Heart left ventricle (tissue), 16 donors: Measurements from ENCODE around the gene CD226. TPM values are rescaled to one million over a fixed set of nuclear protein-coding genes. Genes with fewer than 3 reads are reported as not detected.

Experiments used
- ATAC-seq, 4 donors: fragments of 200-7000 bp; cut with Tn5 transposase; one replicate each; pipeline ENCODE4 v1.9.1; 2020 to 2022; ENCODE audit warnings: moderate library complexity in 4 of 4, mild to moderate bottlenecking in 3 of 4, moderate number of reproducible peaks in 1 of 4
- DNase-seq, 5 donors: peaks; one replicate each; pipeline ENCODE4 v3.0.0-alpha.2; 2020
- H3K27ac ChIP-seq, 12 donors: fragments of 200-600 bp; sonication (generic) in 4 of 12; one replicate each; pipeline versions ENCODE4 v1.5.0 to v1.8.0; 2016 to 2022; ENCODE audit warnings: mild to moderate bottlenecking in 2 of 12
- H3K27me3 ChIP-seq, 9 donors: fragments of 200-600 bp; sonication (generic) in 2 of 9; one replicate each; pipeline versions ENCODE4 v1.5.1 to v1.8.0; 2016 to 2022; ENCODE audit warnings: mild to moderate bottlenecking in 3 of 9
- H3K36me3 ChIP-seq, 9 donors: fragments of 200-600 bp; sonication (generic) in 2 of 9; one replicate each; pipeline versions ENCODE4 v1.5.0 to v1.8.0; 2018 to 2022; ENCODE audit warnings: mild to moderate bottlenecking in 2 of 9
- H3K4me1 ChIP-seq, 12 donors: fragments of 200-600 bp; sonication (generic) in 4 of 12; one replicate each; pipeline versions ENCODE4 v1.5.0 to v1.8.0; 2016 to 2022; ENCODE audit warnings: mild to moderate bottlenecking in 3 of 12
- H3K4me3 ChIP-seq, 12 donors: fragments of 200-600 bp; sonication (generic) in 4 of 12; one replicate each; pipeline versions ENCODE4 v1.5.0 to v1.8.0; 2017 to 2022; ENCODE audit warnings: mild to moderate bottlenecking in 9 of 12, moderate library complexity in 4 of 12
- H3K9me3 ChIP-seq, 12 donors: fragments of 200-600 bp; sonication (generic) in 4 of 12; one replicate each; pipeline versions ENCODE4 v1.5.0 to v1.8.0; 2016 to 2022; ENCODE audit warnings: mild to moderate bottlenecking in 1 of 12
- CTCF ChIP-seq, 12 donors: fragments of 200-600 bp; sonication (generic) in 4 of 12; IDR thresholded peaks; one replicate each; pipeline versions ENCODE4 v1.5.0 to v1.8.0; 2018 to 2022; ENCODE audit warnings: antibody characterized with exemption in 12 of 12, mild to moderate bottlenecking in 5 of 12
- POLR2A ChIP-seq, 2 donors: fragments of 450-650 bp; IDR thresholded peaks; one replicate each; pipeline ENCODE4 v1.6.1; 2017; ENCODE audit warnings: antibody characterized with exemption in 2 of 2, mild to moderate bottlenecking in 2 of 2, moderate library complexity in 2 of 2
- WGBS, 4 donors: extraction: QIAGEN DNeasy Blood & Tissue Kit in 2 of 4; methylation state at CpG; one replicate each; pipeline versions ENCODE4 v1.1.5 to v1.1.7; 2013 to 2018; 5-methylcytosine and 5-hydroxymethylcytosine counted together
- intact Hi-C, 10 donors: fragments of 100-400 bp; cut with DNase I; formaldehyde crosslinking; loops; one replicate each; pipeline versions ENCODE4 v1.11.1 to v1.14.2; 2022
- polyA plus RNA-seq, 2 donors: library from polyadenylated mRNA; stranded (reverse); fragments of 200-250 nt; gene quantifications; one replicate each; pipeline ENCODE4 v1.2.3, GENCODE V29; 2013
- total RNA-seq, 9 donors: library from RNA; depleted of rRNA in 2 of 9; stranded (reverse); fragments of >200 nt in 2 of 9; fragmentation: NEBNext Ultra II Directional in 3 of 9; extraction: Animal tissue kit (Norgen Biotek cat#: 25700) in 3 of 9; gene quantifications; one replicate each; pipeline versions ENCODE4 v1.1.0 to v1.2.4, GENCODE V29; 2016 to 2023
- donor health status: ischemic (EF 13 %, LVEDD 7.1; RV severe dilation, severe dysfunction).
- donor health status: healthy with polysubstance abuse.
- donor health status: DM: no; HTN: yes; CAD: no.
- donor health status: DM: no; HTN: no; CAD: no.
- donor health status: ischemic (EF 25% LVEDD 6.9; RV normal size, moderate dysfunction).
- donor health status: ischemic (EF 25% LVEDD 5.7; RV mildly dilated, moderate dysfunction).
- donor health status: healthy.
- donor health status: DM: yes; HTN: yes; CAD: no.
- donor health status: ischemic (EF 35%, LVEDD 5.7; RV mildly dilated, moderate dysfunction).
- donor health status: nonischemic (EF 11% LVEDD 7.7; RV severe dilation, severe dysfunction).
- donor health status: DM: yes; HTN: yes; CAD: no.
- donor health status: PGD.
- donor health status: ischemic (EF 29% LVEDD 5.4; RV normal size, mild dysfunction).
- donor health status: nonischemic (EF 23%, LVEDD 6.1; RV moderate dilation, normal function).

CD226 gene
- total and polyA plus RNA-seq, 11 donors, result 0.15 to 4.1 (median 1.1) TPM

GRCh38 chr18:69878213-69878933 is 69.3 kb downstream of the CD226 start:
- no peak for ATAC-seq
- H3K9me3 ChIP-seq, result no peaks in the 10 kb centered on the region
- DNase-seq, result no peak

GRCh38 chr18:69876490-69876889 is 71.2 kb downstream of the CD226 start:
- Histone ChIP-seq H3K36me3 (no peaks in the 10 kb centered on the region), H3K27me3 (no peaks in the 10 kb centered on the region), H3K9me3 (no peaks in the 10 kb centered on the region), H3K27ac (no peak overlapping the region), H3K4me1 (peaks cover 0 to 3% (median 0%) of the 10 kb centered on the region in 12 donors), H3K4me3 (no peak overlapping the region)
- intact Hi-C loops, result no loop called here
- WGBS, 4 donors, result 92 to 97% (median 94%) methylated on average over 3 of the region's 3 CpGs
- no peak for TF ChIP-seq CTCF (IDR thresholded peaks at IDR 0.05)
- no peak for TF ChIP-seq POLR2A (IDR thresholded peaks at IDR 0.05)
- ATAC-seq (no peak), DNase-seq (no peak)

More at GRCh38 chr18:69878213-69878933, 69.3 kb downstream of the CD226 start:
- Histone ChIP-seq H3K4me3 (no peak overlapping the region), H3K27me3 (no peaks in the 10 kb centered on the region), H3K36me3 (no peaks in the 10 kb centered on the region), H3K4me1 (peaks cover 0 to 5% (median 0%) of the 10 kb centered on the region in 12 donors), H3K27ac (no peak overlapping the region)
- 77 to 81% (median 81%) methylated on average over 6 of the region's 6 CpGs for WGBS, 4 donors
- intact Hi-C loops, result no loop called here
- TF ChIP-seq CTCF (IDR thresholded peaks at IDR 0.05) (no peak), POLR2A (IDR thresholded peaks at IDR 0.05) (no peak)

GRCh38 chr18:69874058-69874457 is 73.6 kb downstream of the CD226 start:
- Histone ChIP-seq H3K36me3 (no peaks in the 10 kb centered on the region), H3K9me3 (no peaks in the 10 kb centered on the region), H3K4me1 (no peaks in the 10 kb centered on the region), H3K27me3 (no peaks in the 10 kb centered on the region), H3K4me3 (no peak overlapping the region), H3K27ac (no peak overlapping the region)
- intact Hi-C loops, result no loop called here
- 73 to 87% (median 82%) methylated on average over 2 of the region's 2 CpGs for WGBS, 4 donors
- no peak for TF ChIP-seq CTCF (IDR thresholded peaks at IDR 0.05)
- TF ChIP-seq POLR2A (IDR thresholded peaks at IDR 0.05), result no peak
- no peak for ATAC-seq
- no peak for DNase-seq

GRCh38 chr18:69872661-69873060 is 75.0 kb downstream of the CD226 start:
- no peak for ATAC-seq
- Histone ChIP-seq H3K4me1 (no peaks in the 10 kb centered on the region), H3K4me3 (no peak overlapping the region), H3K36me3 (no peaks in the 10 kb centered on the region), H3K27me3 (no peaks in the 10 kb centered on the region), H3K9me3 (no peaks in the 10 kb centered on the region), H3K27ac (no peak overlapping the region)
- intact Hi-C loops, result no loop called here
- TF ChIP-seq CTCF (IDR thresholded peaks at IDR 0.05) (no peak), POLR2A (IDR thresholded peaks at IDR 0.05) (no peak)
- WGBS, 4 donors, result 80 to 88% (median 86%) methylated on average over 4 of the region's 4 CpGs
- DNase-seq, result no peak
